Esophagus (tissue), 2 donors: ENCODE data around the gene PPP1R15B. TPM values are rescaled to one million over a fixed set of nuclear protein-coding genes. Genes with fewer than 3 reads are reported as not detected.

ENCODE experiments used
- H3K27ac ChIP-seq, 2 donors: one replicate each; pipeline ENCODE4 v1.5.1; 2013; ENCODE audit warnings: low read depth in 2 of 2, mild to moderate bottlenecking in 2 of 2, inconsistent platforms in 1 of 2, low read length in 1 of 2, moderate library complexity in 1 of 2
- H3K27me3 ChIP-seq, 2 donors: one replicate each; pipeline ENCODE4 v1.6.1; 2013; ENCODE audit warnings: low read length in 2 of 2, control low read depth in 1 of 2, mild to moderate bottlenecking in 1 of 2; ENCODE audit not compliant: insufficient read depth in 2 of 2, control insufficient read depth in 1 of 2
- H3K36me3 ChIP-seq, 2 donors: one replicate each; pipeline ENCODE4 v1.6.1; 2013; ENCODE audit warnings: low read length in 1 of 2; ENCODE audit not compliant: control insufficient read depth in 2 of 2, insufficient read depth in 2 of 2
- H3K4me1 ChIP-seq, 2 donors: one replicate each; pipeline ENCODE4 v1.6.1; 2013; ENCODE audit warnings: low read length in 1 of 2; ENCODE audit not compliant: control insufficient read depth in 2 of 2, insufficient read depth in 2 of 2
- H3K4me3 ChIP-seq, 2 donors: one replicate each; pipeline ENCODE4 v1.5.1; 2013; ENCODE audit warnings: low read length in 2 of 2, mild to moderate bottlenecking in 2 of 2, low read depth in 1 of 2, moderate library complexity in 1 of 2
- H3K9me3 ChIP-seq, 2 donors: one replicate each; pipeline ENCODE4 v1.6.1; 2013; ENCODE audit warnings: mild to moderate bottlenecking in 2 of 2, low read depth in 1 of 2, low read length in 1 of 2, moderate library complexity in 1 of 2; ENCODE audit not compliant: control insufficient read depth in 2 of 2, insufficient read depth in 1 of 2
- WGBS, 2 donors: extraction: QIAGEN DNeasy Blood & Tissue Kit; methylation state at CpG; one replicate each; pipeline ENCODE4 v1.1.7; 2013; 5-methylcytosine and 5-hydroxymethylcytosine counted together
- polyA plus RNA-seq, 2 donors: library from polyadenylated mRNA; stranded (reverse); fragments of 200-250 nt; gene quantifications; one replicate each; pipeline ENCODE4 v1.2.3, GENCODE V29; 2013
- donor health status: healthy with polysubstance abuse.
- donor health status: Bipolar disorder and iron deficiency.

The PPP1R15B gene
- polyA plus RNA-seq = 10 to 100 TPM; 14.1 to 15.7 TPM

GRCh38 chr1:204411451-204412204 is at the start of gene PPP1R15B:
Gene PPP1R15B (minus strand): TSS chr1:204411817. CDS start chr1:204411411, 406 bp downstream.
- Histone ChIP-seq H3K9me3 (no peaks in the 10 kb centered on the region), H3K27me3 (no peaks in the 10 kb centered on the region), H3K36me3 (no peaks in the 10 kb centered on the region), H3K27ac (peak within 1 kb of the TSS; percentile 99 to 100), H3K4me3 (peak within 1 kb of the TSS; percentile 93 to 97), H3K4me1 (no peaks in the 10 kb centered on the region)
- 0% methylated on average over 68 of the region's 69 CpGs for WGBS, 2 donors

GRCh38 chr1:204460346-204460745 is 48.7 kb upstream of the PPP1R15B start:
- Histone ChIP-seq H3K27ac (no peak overlapping the region), H3K36me3 (peaks cover 3 to 36% of the 10 kb centered on the region in 2 donors), H3K9me3 (no peaks in the 10 kb centered on the region), H3K4me1 (peaks cover 0 to under 1% of the 10 kb centered on the region in 2 donors), H3K27me3 (no peaks in the 10 kb centered on the region), H3K4me3 (no peak overlapping the region)
- 96 to 97% methylated on average over 8 of the region's 8 CpGs for WGBS, 2 donors

- peaks cover 3 to 39% of the 10 kb centered on the region in 2 donors for H3K36me3 ChIP-seq
- H3K27me3 ChIP-seq = no peaks in the 10 kb centered on the region
- no peaks in the 10 kb centered on the region for H3K9me3 ChIP-seq
- H3K4me1 ChIP-seq = no peaks in the 10 kb centered on the region
- H3K4me3 ChIP-seq = no peak overlapping the region
- WGBS, 2 donors = 80 to 81% methylated on average over 4 of the region's 4 CpGs
- H3K27ac ChIP-seq = no peak overlapping the region
Observed at GRCh38 chr1:204459706-204460105, 48.1 kb upstream of the PPP1R15B start.

- 85 to 88% methylated on average over 5 of the region's 5 CpGs for WGBS, 2 donors
- peaks cover 6 to 30% of the 10 kb centered on the region in 2 donors for H3K36me3 ChIP-seq
- H3K27me3 ChIP-seq = no peaks in the 10 kb centered on the region
- no peak overlapping the region for H3K27ac ChIP-seq
- no peaks in the 10 kb centered on the region for H3K9me3 ChIP-seq
- no peak overlapping the region for H3K4me3 ChIP-seq
- H3K4me1 ChIP-seq = peaks cover 0 to 2% of the 10 kb centered on the region in 2 donors
Observed at GRCh38 chr1:204457666-204458065, 46.0 kb upstream of the PPP1R15B start.

GRCh38 chr1:204456826-204457442 is 45.3 kb upstream of the PPP1R15B start:
- no peaks in the 10 kb centered on the region for H3K9me3 ChIP-seq
- H3K36me3 ChIP-seq = peaks cover 6 to 30% of the 10 kb centered on the region in 2 donors
- H3K4me3 ChIP-seq = no peak overlapping the region
- no peak overlapping the region for H3K27ac ChIP-seq
- 72 to 79% methylated on average over 11 of the region's 11 CpGs for WGBS, 2 donors
- peaks cover 0 to 2% of the 10 kb centered on the region in 2 donors for H3K4me1 ChIP-seq
- H3K27me3 ChIP-seq = no peaks in the 10 kb centered on the region

GRCh38 chr1:204455831-204456145 is 44.2 kb upstream of the PPP1R15B start:
- H3K4me1 ChIP-seq = peaks cover 2 to 8% of the 10 kb centered on the region in 2 donors
- no peak overlapping the region for H3K4me3 ChIP-seq
- H3K27me3 ChIP-seq = no peaks in the 10 kb centered on the region
- no peak overlapping the region for H3K27ac ChIP-seq
- H3K9me3 ChIP-seq = no peaks in the 10 kb centered on the region
- peaks cover 6 to 30% of the 10 kb centered on the region in 2 donors for H3K36me3 ChIP-seq
- WGBS, 2 donors = 93 to 95% methylated on average over 9 of the region's 9 CpGs

- Histone ChIP-seq H3K27ac (no peak overlapping the region), H3K4me1 (peaks cover 2 to 10% of the 10 kb centered on the region in 2 donors), H3K36me3 (peaks cover 6 to 27% of the 10 kb centered on the region in 2 donors), H3K27me3 (no peaks in the 10 kb centered on the region), H3K4me3 (no peak overlapping the region), H3K9me3 (no peaks in the 10 kb centered on the region)
- 72 to 76% methylated on average over 18 of the region's 18 CpGs for WGBS, 2 donors
Observed at GRCh38 chr1:204455063-204455830, 43.6 kb upstream of the PPP1R15B start.

GRCh38 chr1:204454476-204454875 is 42.9 kb upstream of the PPP1R15B start:
- H3K4me1 ChIP-seq = peaks cover 2 to 17% of the 10 kb centered on the region in 2 donors
- H3K36me3 ChIP-seq = peaks cover 6 to 29% of the 10 kb centered on the region in 2 donors
- H3K27ac ChIP-seq = no peak overlapping the region
- no peaks in the 10 kb centered on the region for H3K27me3 ChIP-seq
- H3K9me3 ChIP-seq = no peaks in the 10 kb centered on the region
- WGBS, 2 donors = 94 to 96% methylated on average over 4 of the region's 4 CpGs
- no peak overlapping the region for H3K4me3 ChIP-seq

GRCh38 chr1:204453141-204453772 is 41.6 kb upstream of the PPP1R15B start:
- 58 to 61% methylated on average over 8 of the region's 8 CpGs for WGBS, 2 donors
- H3K27me3 ChIP-seq = no peaks in the 10 kb centered on the region
- H3K36me3 ChIP-seq = peaks cover 6 to 27% of the 10 kb centered on the region in 2 donors
- peaks cover 2 to 19% of the 10 kb centered on the region in 2 donors for H3K4me1 ChIP-seq
- H3K4me3 ChIP-seq = no peak overlapping the region
- H3K9me3 ChIP-seq = no peaks in the 10 kb centered on the region
- H3K27ac ChIP-seq = no peak overlapping the region
